ENCODE data around the gene MBD1. TPM values are rescaled to one million over a fixed set of nuclear protein-coding genes. Genes with fewer than 3 reads are reported as not detected.

Gene MBD1
- total and polyA plus RNA-seq, 9 donors, result 34.3 to 47.4 (median 40.8) TPM

DNA sequence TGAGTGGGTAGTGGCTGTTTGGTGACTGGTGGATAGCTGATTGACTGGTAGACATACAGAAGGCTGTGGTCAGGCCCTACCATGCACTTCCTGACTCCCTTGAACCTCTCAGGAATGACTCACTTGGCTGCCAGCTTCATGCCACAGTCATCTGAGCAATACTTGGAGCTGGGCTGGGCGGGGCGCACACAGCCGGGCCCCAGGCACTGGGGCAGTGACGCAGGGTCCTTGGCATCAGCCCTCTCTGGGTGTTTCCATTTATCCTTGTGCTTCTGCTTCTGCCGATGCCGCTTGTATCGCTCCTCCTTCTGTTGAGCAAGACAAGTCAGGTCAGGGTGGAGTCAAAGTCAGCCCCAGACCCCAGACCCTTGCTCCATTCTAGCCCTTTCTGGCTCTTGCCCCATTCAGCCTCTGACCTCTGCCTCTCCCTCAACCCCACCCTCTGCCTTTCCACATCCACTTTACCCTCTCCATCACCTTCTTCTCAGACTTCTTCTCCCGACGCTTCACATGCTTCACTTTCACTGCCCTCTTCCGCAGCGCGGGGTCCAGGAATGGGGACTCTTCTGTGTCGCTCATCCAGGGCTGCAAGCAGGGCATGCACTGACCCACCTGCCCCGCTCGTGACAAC, 3.0 kb upstream of the MBD1 start:
- DNase-seq, result no peak
- peaks cover 28% of the 10 kb centered on the region for H3K4me1 ChIP-seq (ENCODE audit: control insufficient read depth, insufficient read depth, low read length)
- WGBS (ENCODE audit: insufficient coverage), result 94% methylated on average over 15 of the region's 15 CpGs

GRCh38 chr18:50283469-50284209, 2.3 kb upstream of the MBD1 start:
- peaks cover 28% of the 10 kb centered on the region for H3K4me1 ChIP-seq (ENCODE audit: control insufficient read depth, insufficient read depth, low read length)
- no peak for DNase-seq
- WGBS (ENCODE audit: insufficient coverage), result 95% methylated on average over 21 of the region's 29 CpGs
- no peaks in the 10 kb centered on the region for H3K9me3 ChIP-seq (replicated peaks; ENCODE audit: control insufficient read depth, low read depth, low read length)
- no peak overlapping the region for H3K27ac ChIP-seq (ENCODE audit: low read length)
- peaks cover 50% of the 10 kb centered on the region for H3K36me3 ChIP-seq (ENCODE audit: control insufficient read depth, insufficient read depth, low read length)
- H3K27me3 ChIP-seq (ENCODE audit: control insufficient read depth, insufficient read depth, low read length), result no peaks in the 10 kb centered on the region
- H3K4me3 ChIP-seq (ENCODE audit: low read length), result no peak overlapping the region

More for the DNA sequence above, 3.0 kb upstream of the MBD1 start:
- no peaks in the 10 kb centered on the region for H3K27me3 ChIP-seq (ENCODE audit: control insufficient read depth, insufficient read depth, low read length)
- H3K9me3 ChIP-seq (replicated peaks; ENCODE audit: control insufficient read depth, low read depth, low read length), result no peaks in the 10 kb centered on the region
- peaks cover 46% of the 10 kb centered on the region for H3K36me3 ChIP-seq (ENCODE audit: control insufficient read depth, insufficient read depth, low read length)
- no peak overlapping the region for H3K27ac ChIP-seq (ENCODE audit: low read length)
- H3K4me3 ChIP-seq (ENCODE audit: low read length), result no peak overlapping the region

DNA sequence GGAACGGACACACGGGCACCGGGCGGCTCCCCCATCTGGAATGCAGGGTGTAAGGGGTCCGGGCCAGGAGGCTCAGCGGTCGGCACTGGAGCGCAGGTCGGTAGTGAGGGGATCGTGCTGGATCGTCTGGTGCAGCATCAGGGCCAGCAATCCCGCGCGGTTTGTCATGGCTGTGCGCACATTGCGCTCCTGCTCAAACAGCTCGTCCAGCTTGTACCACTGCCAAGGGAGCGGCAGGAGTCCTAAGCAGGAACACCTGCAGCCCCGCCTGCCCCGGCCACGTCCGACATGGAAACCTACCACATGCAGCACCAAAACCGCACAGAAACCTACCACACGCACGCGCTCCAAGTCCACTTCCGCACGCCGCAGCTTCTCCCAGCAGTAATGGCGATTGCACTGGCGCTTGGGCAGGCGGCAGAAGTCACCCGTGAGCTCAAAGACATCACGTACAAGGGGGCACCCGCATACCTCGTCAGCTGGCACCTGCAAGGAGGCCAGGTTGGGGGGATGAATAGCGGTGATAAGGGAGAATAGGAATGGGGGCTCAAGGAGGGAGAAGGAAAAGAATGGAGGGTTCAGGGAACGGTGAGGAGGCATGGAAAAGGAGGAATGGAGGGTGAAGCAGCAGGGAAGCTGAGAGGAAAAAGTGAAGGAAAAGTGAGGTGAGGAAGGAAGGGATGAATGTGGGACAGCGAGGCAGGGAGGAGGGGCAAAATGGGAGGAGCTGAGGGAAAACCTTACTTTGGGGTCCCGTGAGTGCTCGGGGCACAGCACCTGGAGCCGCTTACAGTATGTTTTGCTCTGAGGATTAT, 1.4 kb upstream of the MBD1 start:
- H3K36me3 ChIP-seq (ENCODE audit: control insufficient read depth, insufficient read depth, low read length), result peaks cover 52% of the 10 kb centered on the region

DNA sequence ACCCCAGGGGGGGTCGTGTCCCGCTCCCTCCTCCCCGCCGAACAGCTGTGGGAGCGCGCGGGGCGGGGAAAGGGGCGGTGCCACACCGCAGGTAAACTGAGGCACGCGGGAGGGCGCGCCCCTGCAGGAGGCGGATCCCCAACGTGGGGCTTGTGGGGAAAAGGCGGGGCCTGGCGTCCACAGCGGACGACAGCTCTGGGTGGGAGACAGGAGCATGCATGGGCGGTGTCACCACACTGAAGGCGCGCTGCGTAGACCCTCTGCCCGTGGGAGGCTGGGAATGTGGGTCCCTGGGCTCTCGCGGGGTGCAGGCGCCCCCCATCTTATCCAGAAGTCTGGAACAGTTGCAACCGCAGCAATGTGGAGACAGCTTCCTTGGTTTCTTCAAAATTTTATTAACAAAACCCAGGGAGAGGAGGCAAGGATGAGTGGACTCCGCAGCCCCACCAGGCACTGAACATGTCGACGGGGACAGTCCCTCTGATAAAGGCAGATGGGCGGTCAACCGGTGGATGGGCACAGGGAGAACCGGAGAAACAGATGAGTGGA, 723 bp upstream of the MBD1 start:
- H3K27ac ChIP-seq (ENCODE audit: low read length), result peak overlapping the region; percentile 93
- 41% methylated on average over 26 of the region's 35 CpGs for WGBS (ENCODE audit: insufficient coverage)
- H3K4me1 ChIP-seq (ENCODE audit: control insufficient read depth, insufficient read depth, low read length), result peaks cover 28% of the 10 kb centered on the region
- H3K27me3 ChIP-seq (ENCODE audit: control insufficient read depth, insufficient read depth, low read length), result no peaks in the 10 kb centered on the region
- no peak for DNase-seq
- peaks cover 53% of the 10 kb centered on the region for H3K36me3 ChIP-seq (ENCODE audit: control insufficient read depth, insufficient read depth, low read length)
- peak overlapping the region; percentile 90 for H3K4me3 ChIP-seq (ENCODE audit: low read length)
- no peaks in the 10 kb centered on the region for H3K9me3 ChIP-seq (replicated peaks; ENCODE audit: control insufficient read depth, low read depth, low read length)

More for the DNA sequence above, 1.4 kb upstream of the MBD1 start:
- 90% methylated on average over 39 of the region's 42 CpGs for WGBS (ENCODE audit: insufficient coverage)
- peaks cover 28% of the 10 kb centered on the region for H3K4me1 ChIP-seq (ENCODE audit: control insufficient read depth, insufficient read depth, low read length)
- no peak overlapping the region for H3K27ac ChIP-seq (ENCODE audit: low read length)
- no peaks in the 10 kb centered on the region for H3K27me3 ChIP-seq (ENCODE audit: control insufficient read depth, insufficient read depth, low read length)
- no peak for DNase-seq
- H3K9me3 ChIP-seq (replicated peaks; ENCODE audit: control insufficient read depth, low read depth, low read length), result no peaks in the 10 kb centered on the region
- H3K4me3 ChIP-seq (ENCODE audit: low read length), result no peak overlapping the region

DNA sequence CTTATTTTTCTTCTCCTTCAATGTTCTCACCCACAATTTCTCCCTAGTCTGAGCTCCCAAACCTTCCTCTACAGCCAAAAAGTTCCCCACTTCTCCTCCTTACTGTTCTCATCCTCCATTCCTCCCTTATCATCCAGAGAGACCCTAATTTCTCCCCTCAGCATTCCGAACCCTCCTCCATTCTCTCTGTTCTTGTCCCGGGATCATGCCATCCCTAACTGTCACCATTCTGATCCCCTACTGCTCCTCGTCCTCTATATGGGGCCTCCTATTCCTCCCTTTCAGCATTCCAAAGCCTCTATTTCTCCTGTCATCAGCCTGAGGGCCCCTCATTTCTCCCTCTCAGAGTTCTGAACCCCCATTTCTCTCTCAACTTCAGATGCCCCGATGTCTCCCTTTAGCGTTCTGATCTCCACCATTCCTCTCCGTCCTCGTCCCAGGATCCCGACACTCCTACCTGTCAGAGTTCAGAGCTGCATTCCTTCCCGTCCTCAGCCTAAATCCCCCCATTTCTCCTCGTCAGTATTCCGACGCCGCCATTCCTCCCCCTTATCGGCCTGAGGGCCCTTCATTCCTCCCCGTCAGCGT, 522 bp downstream of the MBD1 start:
- Histone ChIP-seq H3K9me3 (replicated peaks; ENCODE audit: control insufficient read depth, low read depth, low read length) (no peaks in the 10 kb centered on the region), H3K36me3 (ENCODE audit: control insufficient read depth, insufficient read depth, low read length) (peaks cover 62% of the 10 kb centered on the region), H3K4me1 (ENCODE audit: control insufficient read depth, insufficient read depth, low read length) (peaks cover 18% of the 10 kb centered on the region), H3K4me3 (ENCODE audit: low read length) (peak overlapping the region; percentile 90), H3K27ac (ENCODE audit: low read length) (peak overlapping the region; percentile 93), H3K27me3 (ENCODE audit: control insufficient read depth, insufficient read depth, low read length) (no peaks in the 10 kb centered on the region)
- WGBS (ENCODE audit: insufficient coverage), result 2% methylated on average over 16 of the region's 16 CpGs
- no peak for DNase-seq

GRCh38 chr18:50279752-50280151, 1.6 kb downstream of the MBD1 start:
- 100% methylated on average over 1 of the region's 7 CpGs for WGBS (ENCODE audit: insufficient coverage)
- Histone ChIP-seq H3K4me3 (ENCODE audit: low read length) (no peak overlapping the region), H3K9me3 (replicated peaks; ENCODE audit: control insufficient read depth, low read depth, low read length) (no peaks in the 10 kb centered on the region), H3K27me3 (ENCODE audit: control insufficient read depth, insufficient read depth, low read length) (no peaks in the 10 kb centered on the region), H3K36me3 (ENCODE audit: control insufficient read depth, insufficient read depth, low read length) (peaks cover 62% of the 10 kb centered on the region), H3K27ac (ENCODE audit: low read length) (no peak overlapping the region), H3K4me1 (ENCODE audit: control insufficient read depth, insufficient read depth, low read length) (peaks cover 18% of the 10 kb centered on the region)
- no peak for DNase-seq

DNA sequence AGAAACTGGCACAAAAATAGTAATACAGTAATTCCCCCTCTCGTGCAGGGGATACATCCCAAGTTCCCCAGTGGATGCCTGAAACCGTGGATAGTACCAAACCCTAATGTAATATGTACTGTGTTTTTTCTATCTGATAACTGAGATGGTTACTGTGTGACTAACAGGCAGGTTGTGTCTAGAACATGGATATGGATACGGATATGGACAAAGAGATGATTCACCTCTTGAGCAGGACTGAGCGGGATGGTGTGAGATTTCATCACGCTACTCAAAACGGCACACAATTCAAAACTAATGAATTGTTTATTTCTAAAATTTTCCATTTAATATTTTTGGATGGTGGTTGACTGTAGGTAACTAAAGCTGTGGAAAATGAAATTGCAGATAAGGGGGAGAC, 3.4 kb downstream of the MBD1 start:
- peaks cover 18% of the 10 kb centered on the region for H3K4me1 ChIP-seq (ENCODE audit: control insufficient read depth, insufficient read depth, low read length)
- no CpG with 5 or more reads among the region's 6 CpGs for WGBS (ENCODE audit: insufficient coverage)
- H3K27me3 ChIP-seq (ENCODE audit: control insufficient read depth, insufficient read depth, low read length), result no peaks in the 10 kb centered on the region
- H3K4me3 ChIP-seq (ENCODE audit: low read length), result no peak overlapping the region
- no peak overlapping the region for H3K27ac ChIP-seq (ENCODE audit: low read length)
- DNase-seq, result no peak
- no peaks in the 10 kb centered on the region for H3K9me3 ChIP-seq (replicated peaks; ENCODE audit: control insufficient read depth, low read depth, low read length)
- H3K36me3 ChIP-seq (ENCODE audit: control insufficient read depth, insufficient read depth, low read length), result peaks cover 62% of the 10 kb centered on the region

DNA sequence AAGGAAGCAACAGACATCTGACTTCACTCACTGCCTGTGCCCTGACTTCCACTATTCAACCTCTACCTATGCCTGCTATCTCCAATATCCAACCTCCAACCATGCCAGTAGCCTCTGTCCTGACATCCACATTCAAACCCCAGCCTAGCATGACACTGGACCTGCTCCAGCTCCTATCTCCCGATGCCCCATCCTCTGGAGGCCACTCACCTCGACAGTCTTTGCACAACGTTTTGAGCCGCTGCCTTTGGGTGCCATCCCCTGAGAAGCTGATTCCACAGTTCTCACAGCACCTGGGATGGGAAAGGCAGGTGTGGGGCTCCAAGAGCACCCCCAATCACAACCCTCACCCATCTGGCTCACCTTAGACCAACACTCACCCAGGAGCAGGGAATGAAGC, 4.9 kb downstream of the MBD1 start:
- WGBS (ENCODE audit: insufficient coverage), result 96% methylated on average over 4 of the region's 4 CpGs

GRCh38 chr18:50275503-50276036, 5.8 kb downstream of the MBD1 start:
- H3K27me3 ChIP-seq (ENCODE audit: control insufficient read depth, insufficient read depth, low read length), result no peaks in the 10 kb centered on the region
- H3K4me1 ChIP-seq (ENCODE audit: control insufficient read depth, insufficient read depth, low read length), result peaks cover 9% of the 10 kb centered on the region
- DNase-seq, result no peak
- no peak overlapping the region for H3K4me3 ChIP-seq (ENCODE audit: low read length)
- peaks cover 75% of the 10 kb centered on the region for H3K36me3 ChIP-seq (ENCODE audit: control insufficient read depth, insufficient read depth, low read length)
- H3K27ac ChIP-seq (ENCODE audit: low read length), result no peak overlapping the region
- H3K9me3 ChIP-seq (replicated peaks; ENCODE audit: control insufficient read depth, low read depth, low read length), result no peaks in the 10 kb centered on the region
- WGBS (ENCODE audit: insufficient coverage), result 93% methylated on average over 17 of the region's 19 CpGs

More for the DNA sequence above, 4.9 kb downstream of the MBD1 start:
- no peaks in the 10 kb centered on the region for H3K9me3 ChIP-seq (replicated peaks; ENCODE audit: control insufficient read depth, low read depth, low read length)
- no peak overlapping the region for H3K27ac ChIP-seq (ENCODE audit: low read length)
- DNase-seq, result no peak
- H3K36me3 ChIP-seq (ENCODE audit: control insufficient read depth, insufficient read depth, low read length), result peaks cover 67% of the 10 kb centered on the region
- H3K4me3 ChIP-seq (ENCODE audit: low read length), result no peak overlapping the region
- H3K4me1 ChIP-seq (ENCODE audit: control insufficient read depth, insufficient read depth, low read length), result peaks cover 11% of the 10 kb centered on the region
- H3K27me3 ChIP-seq (ENCODE audit: control insufficient read depth, insufficient read depth, low read length), result no peaks in the 10 kb centered on the region

Data from muscle of leg (tissue), 11 donors.